Cardiac fibroblast (primary cell): Measurements from ENCODE around the gene CASP3.

Experiments used
- DNase-seq, 2 donors: peaks; one replicate each; pipeline versions ENCODE4 v3.0.0 to v3.0.0-alpha.2; 2010; ENCODE audit warnings: low read depth in 2 of 2
- H3K4me3 ChIP-seq, 2 donors: replicated peaks in 1 of 2; 1 replicate in 1 of 2; 2 replicates in 1 of 2; pipeline ENCODE4 v1.5.1; 2011; ENCODE audit warnings: low read depth in 2 of 2, low read length in 2 of 2, mild to moderate bottlenecking in 2 of 2, moderate library complexity in 1 of 2
- TF ChIP-seq, protein P1 (sequence below): IDR thresholded peaks from one replicate; pipeline ENCODE4 v1.5.1; 2011; ENCODE audit warnings: low read depth, mild to moderate bottlenecking, low read length, inconsistent platforms

The CASP3 gene

GRCh38 chr4:184688447-184688846 is 39.2 kb upstream of the CASP3 start:
- H3K4me3 ChIP-seq, result no peak overlapping the region
- DNase-seq, result peak; percentile 69 to 94
- TF ChIP-seq, protein P1, sequence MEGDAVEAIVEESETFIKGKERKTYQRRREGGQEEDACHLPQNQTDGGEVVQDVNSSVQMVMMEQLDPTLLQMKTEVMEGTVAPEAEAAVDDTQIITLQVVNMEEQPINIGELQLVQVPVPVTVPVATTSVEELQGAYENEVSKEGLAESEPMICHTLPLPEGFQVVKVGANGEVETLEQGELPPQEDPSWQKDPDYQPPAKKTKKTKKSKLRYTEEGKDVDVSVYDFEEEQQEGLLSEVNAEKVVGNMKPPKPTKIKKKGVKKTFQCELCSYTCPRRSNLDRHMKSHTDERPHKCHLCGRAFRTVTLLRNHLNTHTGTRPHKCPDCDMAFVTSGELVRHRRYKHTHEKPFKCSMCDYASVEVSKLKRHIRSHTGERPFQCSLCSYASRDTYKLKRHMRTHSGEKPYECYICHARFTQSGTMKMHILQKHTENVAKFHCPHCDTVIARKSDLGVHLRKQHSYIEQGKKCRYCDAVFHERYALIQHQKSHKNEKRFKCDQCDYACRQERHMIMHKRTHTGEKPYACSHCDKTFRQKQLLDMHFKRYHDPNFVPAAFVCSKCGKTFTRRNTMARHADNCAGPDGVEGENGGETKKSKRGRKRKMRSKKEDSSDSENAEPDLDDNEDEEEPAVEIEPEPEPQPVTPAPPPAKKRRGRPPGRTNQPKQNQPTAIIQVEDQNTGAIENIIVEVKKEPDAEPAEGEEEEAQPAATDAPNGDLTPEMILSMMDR, result no peak

GRCh38 chr4:184688005-184688404 is 38.8 kb upstream of the CASP3 start:
- no peak for DNase-seq
- TF ChIP-seq, protein P1, result no peak
- H3K4me3 ChIP-seq, result no peak overlapping the region

GRCh38 chr4:184684491-184685189 is 35.4 kb upstream of the CASP3 start:
- no peak overlapping the region for H3K4me3 ChIP-seq
- TF ChIP-seq, protein P1, result no peak
- peak; percentile 17 to 26 for DNase-seq

- DNase-seq, result no peak
- H3K4me3 ChIP-seq, result no peak overlapping the region
Measured at GRCh38 chr4:184681916-184682315, 32.7 kb upstream of the CASP3 start.

DNA sequence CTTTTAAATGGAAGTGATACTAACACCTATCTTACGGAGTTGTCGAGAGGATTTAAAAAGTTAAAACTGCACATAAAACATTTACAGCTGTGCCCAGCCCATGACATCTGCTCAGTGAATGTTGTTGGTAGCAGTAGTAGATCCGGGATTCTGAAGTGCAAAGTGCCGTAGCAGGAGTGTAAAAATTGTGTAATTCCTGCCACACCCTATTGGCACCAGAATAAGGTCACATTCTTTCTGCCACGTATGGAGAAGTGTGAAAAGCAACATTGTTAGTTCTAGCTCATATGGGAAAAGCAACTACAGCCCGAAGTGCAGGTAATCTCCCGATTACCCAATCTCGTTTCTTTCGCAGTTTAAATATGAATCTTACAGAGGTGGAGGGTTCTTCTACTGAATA is 31.5 kb upstream of the CASP3 start:
- H3K4me3 ChIP-seq, result no peak overlapping the region
- DNase-seq, result no peak
- TF ChIP-seq, protein P1, result no peak

More at GRCh38 chr4:184681916-184682315, 32.7 kb upstream of the CASP3 start:
- TF ChIP-seq, protein P1, result no peak

- no peak overlapping the region for H3K4me3 ChIP-seq
- no peak for DNase-seq
- TF ChIP-seq, protein P1, result no peak
Measured at GRCh38 chr4:184675821-184676492, 26.7 kb upstream of the CASP3 start.
